Measurements from ENCODE around the gene HPCAL1. TPM values are rescaled to one million over a fixed set of nuclear protein-coding genes. Genes with fewer than 3 reads are reported as not detected.

HPCAL1 gene
- total RNA-seq, 1 donor from 2014 or later, result 69.1 TPM

DNA sequence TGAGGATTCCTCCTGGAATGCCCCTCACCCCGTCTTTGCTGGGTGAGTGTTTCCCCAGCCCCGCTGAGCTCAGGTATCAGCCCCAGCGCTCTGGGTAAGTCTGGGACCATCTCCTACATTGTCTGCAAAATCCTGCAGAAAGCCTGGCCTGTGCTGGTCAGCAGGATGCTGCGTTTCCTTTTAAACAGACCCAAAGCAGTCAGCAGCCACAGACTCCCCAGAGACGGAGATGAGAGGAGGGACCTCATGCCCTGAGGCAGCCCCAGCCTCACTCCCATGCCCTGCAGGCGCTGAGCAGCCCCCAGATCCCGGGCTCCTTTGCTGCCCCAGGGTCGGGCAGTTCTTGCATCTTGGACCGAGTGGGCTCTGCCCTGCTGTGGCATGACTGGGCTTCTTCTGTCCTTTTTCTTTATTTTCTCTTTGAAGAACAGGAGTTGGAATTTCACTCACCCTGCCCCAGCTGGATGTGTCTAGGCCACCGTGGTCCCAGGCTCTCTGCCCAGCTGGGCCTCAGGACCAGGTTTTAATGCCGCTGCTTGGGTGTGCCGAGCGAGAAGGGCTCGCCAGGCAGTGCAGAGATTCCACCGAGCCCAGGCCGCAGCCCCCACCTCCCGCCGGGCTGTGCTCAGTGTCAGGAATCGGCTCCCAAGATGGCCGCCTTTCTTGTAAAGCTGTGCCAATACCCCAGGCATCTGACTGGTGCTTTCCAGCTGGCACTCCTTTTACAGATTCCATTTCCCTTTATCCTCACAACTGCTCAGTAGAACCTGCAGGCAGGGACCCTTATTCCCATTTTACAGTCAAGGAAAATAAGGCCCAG, 101.8 kb downstream of the HPCAL1 start:
- DNase-seq (ENCODE audit: low read depth, low spot score), result no peak

DNA sequence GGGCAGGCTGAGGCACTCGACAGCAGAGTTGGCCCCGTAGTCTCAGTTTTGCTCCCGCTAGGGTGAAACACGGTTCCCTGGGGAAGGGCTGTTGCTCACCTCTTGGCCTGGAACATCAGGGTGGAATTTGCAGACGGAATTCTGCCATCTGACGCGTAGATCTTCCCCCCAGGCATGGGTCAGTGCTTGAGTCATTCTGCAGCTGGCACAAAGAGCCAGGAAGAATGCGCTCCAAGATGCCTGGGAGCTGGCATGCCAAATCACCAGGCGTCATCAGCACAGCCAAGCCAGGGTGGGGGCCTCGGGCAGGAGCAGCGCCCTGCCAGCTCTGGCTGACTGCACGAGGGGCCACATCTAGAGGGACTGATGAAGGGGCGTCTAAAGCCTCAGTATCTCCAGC, 102.7 kb downstream of the HPCAL1 start:
- DNase-seq (ENCODE audit: low read depth, low spot score), result peak; percentile 84

DNA sequence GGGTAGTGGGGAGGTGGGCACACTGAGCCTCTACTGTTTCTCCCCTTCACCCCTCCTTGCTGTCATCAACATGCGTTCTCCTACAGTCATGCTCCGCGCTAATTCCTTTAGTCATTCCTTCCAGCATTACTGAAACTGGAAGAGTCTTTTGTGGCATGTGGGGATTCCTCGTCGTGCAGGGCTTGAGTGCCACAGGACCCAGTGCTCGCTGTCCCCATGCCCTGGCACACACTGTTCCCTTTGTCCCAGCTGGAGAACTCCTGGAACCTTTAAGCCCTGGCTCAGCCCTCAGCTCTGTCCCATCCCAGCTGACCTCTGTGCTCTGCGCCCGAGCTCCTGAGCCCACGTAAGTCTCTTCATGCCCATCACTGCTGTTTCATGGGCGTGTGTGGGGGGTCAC, 103.3 kb downstream of the HPCAL1 start:
- no peak for DNase-seq (ENCODE audit: low read depth, low spot score)

DNA sequence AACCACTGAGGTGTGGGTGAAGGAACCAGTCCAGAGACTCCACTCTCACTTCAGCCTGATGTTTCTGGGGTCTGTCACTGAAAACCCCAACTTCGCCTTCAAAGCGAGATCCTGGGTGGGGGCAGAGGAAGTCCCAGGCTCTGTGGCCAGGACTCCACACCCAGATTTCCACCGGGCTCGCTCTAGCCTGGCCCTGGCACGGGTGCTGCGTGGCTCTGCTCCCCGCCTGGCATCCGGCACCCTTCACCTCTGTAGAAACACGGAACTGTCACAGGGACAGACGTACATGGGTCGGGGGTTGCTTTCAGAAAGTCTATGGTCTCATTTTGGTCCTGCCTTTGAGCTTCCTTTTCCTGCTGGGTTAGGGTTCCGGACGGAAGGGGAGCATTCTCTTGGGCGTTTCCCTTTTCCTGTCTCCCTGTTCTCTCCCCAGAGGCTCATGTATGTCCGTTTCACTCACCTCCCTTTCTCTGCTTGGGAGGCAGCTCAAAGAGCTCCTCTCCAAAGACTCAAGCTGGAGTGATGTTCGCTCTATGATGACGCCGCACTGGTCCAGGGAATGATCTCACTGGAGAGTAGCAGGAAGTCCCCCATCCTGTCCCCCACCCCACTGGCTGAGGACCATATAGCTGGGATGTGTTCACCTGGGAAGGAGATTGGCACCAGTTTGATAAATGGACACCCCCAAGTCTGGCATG, 103.9 kb downstream of the HPCAL1 start:
- no peak for DNase-seq (ENCODE audit: low read depth, low spot score)

DNA sequence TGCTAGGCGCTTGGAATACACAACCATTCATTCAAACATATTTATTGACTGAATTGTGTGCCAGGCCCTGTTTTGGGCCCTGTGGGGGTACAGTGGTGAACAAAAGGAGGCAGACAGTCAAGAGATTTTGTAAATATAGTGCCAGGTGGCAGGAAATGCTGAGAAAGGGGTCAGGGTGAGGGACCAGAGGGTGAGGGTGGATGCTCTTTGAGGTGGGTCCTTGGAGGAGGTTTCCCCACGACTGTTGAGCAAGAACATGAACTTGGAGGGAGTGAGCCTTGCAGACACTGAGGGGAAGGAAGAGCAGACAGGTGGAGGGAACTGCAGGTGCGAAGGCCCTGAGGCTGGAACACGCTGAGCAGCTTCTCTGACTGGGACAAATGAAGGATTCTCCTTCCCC, 104.7 kb downstream of the HPCAL1 start:
- DNase-seq (ENCODE audit: low read depth, low spot score), result no peak

DNA sequence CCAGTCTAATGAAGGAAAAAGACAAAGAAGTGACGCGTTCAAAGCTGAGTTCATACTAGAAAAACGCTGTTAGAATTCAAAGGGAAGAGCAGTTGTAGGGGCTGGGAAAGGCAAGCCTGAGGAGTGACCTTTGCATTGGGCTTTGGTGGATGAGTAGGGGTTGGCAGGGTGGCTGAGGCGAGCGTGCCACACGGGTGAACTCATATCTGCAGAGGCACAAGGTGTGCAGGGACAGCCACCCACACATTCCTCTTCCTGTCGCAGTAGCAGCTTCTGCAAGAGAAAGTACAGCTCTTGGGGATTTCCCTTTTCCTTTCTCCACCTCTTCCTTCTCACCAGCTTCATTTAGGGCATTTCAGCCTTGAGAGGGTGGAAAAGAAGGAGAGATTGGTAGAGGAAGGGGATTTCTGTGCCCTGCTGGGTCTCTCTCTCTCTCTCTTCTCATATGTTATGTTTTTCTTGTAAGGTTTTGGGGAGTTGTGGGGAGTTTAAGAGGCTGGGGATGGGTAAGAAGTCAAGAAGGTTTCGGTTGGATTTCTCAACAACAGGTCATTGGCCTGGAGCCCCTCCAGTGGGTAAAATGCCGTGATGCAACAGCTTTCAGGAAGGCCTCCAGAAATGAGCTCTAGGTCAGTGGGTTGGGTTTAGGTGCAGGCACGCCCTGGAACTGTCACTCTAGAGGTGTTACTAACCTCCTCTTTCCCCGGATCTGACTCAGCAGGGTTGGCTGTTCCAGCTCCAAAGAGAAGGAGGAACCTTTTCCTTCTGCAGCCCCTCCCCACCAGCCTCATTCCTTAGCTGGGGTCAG, 105.3 kb downstream of the HPCAL1 start:
- DNase-seq (ENCODE audit: low read depth, low spot score), result no peak

DNA sequence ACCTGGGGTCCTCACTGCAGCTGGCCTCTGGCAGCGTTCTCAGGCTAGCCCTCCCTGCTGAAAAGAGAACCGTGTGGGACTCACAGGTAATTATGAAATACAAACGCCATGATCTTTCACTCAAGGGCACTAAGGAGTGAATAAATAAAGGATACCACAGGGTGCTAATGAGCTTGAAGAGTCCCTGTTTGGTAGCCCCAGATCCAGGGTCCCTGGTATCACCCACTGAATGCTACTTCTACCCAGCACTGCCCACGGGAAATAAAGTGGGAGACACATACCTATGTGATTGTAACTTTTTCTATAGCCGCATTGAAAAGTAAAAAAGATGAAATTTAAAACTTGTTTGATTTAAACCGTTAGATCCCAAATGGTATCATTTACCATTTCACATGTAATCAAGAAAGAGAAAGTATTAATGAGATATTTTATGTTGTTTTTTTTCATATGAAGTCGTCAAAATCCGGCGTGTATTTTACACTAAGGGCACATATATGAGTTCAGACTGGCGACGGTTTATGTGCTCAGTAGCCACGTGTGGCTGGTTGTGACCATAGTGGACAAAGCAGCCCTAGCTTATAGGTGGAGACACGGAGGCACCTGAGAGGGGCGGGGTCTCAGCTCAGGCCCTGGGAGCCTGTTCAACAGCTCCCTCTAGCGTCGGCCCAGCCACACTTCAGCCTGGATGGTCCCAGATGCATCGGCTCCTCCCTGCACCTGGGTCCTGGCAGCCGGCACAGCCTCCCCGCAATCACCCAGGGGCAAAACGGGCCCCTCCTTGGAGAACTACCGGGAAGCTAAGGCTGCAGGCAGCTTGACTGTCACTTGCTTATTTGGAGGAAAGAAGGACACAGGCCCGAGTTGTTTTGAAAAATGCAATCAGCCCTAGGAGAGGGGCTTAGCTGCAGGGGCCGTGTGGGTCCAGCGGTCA, 106.2 kb downstream of the HPCAL1 start:
- DNase-seq (ENCODE audit: low read depth, low spot score), result no peak

DNA sequence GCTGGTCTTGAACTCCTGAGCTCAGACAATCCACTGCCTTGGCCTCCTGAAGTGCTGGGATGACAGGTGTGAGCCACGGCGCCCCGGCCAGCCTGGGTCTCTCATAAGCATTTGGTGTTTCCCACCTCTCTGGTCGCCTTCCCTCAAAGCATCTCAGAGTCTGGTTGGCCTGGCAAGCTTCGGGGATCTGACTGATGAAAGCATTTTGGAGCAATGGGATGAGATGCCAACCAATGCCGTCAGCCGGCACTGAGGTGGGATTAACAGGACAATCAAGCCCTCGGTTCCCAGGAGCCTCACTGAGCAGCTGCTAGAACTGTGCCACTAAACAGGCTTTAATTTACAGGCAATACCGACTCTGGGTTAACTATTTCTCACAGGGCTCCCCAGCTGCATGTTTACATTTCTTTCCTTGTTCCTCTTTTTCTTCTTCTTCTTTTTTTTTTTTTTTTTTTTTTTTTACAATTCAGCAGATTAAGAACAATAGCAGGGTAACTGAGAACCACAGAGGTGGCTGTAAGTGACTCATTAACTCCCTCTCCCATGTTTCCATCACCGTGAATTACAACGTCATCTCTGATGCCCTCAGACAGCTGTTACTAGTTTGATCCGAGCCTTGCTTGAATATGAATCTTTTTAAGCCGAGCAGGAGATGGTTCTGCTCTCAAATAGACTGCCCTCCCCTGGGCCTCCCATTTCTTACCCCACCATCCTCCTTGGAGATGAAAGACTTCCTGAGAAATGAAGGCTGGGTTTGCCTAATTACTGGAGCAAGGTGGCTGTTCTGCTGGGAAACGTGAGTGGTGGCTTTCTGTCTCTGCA, 107.5 kb downstream of the HPCAL1 start:
- no peak for DNase-seq (ENCODE audit: low read depth, low spot score)

DNA sequence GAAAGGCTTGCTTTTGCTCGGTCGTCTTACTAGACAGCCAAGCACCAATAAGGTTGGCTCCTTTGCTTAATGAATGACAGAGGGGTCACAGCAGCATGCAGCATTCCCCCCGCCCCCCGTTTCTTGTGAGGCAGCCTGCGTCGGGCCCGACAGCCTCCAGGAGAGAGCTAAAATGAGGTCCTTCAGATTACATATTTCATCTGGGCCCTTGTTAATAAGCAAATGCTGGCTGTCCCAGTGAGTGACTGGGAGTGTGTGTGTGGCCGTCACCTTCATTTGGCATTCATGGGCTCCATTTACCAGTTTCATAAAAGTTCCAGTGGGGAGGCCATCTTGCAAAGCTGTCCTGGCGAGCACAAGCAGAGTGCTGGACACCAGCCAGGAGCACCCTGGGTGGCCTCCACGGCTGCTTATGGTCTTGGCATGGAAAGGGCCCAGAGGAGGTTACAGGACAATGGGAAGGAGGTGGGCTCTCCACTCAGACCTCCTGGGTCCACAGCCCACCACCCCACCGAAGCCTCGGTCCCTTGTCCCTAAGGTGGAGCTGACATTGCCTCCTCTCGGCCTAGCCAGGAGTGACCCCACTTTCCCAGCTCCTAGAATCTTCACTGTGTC, 108.2 kb downstream of the HPCAL1 start:
- DNase-seq (ENCODE audit: low read depth, low spot score), result no peak

DNA sequence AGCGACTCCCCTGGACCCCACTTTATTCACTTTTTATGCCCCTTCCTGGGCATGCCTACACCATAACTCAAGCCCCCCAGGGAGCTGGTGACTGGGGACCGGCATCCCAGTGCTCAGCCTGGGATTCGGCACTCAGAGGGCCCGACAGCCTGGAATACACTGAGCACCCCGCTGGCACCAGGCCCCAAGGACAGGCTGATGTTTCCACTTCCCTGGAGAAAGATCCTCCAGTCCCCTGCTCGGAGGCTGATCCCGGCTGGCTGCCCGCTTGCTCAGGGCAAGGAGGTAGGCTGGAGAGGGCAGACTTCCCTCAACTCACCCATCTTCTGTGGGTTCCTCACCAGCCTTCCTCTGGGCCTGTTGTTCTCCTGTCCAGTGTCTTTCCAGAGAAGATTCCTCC, 108.9 kb downstream of the HPCAL1 start:
- DNase-seq (ENCODE audit: low read depth, low spot score), result no peak

DNA sequence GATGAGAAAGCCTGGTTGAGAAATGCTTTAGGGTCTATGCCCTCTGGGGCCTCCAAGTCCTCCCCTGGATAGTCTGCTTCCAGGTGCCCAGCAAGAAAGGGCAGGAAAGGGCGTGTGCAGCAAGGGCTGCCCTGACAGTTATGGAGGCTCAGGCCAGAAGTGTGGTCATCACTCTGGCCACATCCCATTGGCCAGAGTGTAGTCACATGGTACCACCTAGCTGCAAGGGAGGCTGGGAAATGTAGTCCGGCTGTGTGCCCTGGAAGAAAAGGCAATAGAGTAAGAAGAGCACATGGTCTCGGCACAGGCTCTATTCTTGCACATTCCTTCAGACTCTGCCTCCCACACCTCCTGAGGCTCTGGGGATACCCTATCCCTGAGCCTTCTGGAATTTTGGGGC, 109.7 kb downstream of the HPCAL1 start:
- no peak for DNase-seq (ENCODE audit: low read depth, low spot score)

DNA sequence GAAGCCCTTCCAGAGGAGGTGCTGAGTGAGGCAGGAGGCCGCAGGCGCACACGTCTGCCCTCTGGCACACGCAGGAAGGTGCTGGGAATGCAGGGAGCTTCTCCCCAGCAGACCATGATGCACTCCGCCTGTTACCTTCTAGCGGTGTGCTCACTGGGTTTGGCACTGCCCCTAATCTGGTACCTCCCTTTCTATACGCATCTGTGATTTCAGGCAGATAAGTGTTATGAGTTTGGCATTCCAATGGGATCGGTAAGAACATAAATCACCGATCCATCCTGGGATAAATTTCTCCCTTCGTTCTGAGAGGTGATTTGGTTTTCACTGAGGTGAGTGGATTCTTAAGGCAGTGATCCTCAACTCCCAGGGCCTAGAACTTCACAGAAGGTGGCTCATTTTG, 110.8 kb downstream of the HPCAL1 start:
- DNase-seq (ENCODE audit: low read depth, low spot score), result no peak

DNA sequence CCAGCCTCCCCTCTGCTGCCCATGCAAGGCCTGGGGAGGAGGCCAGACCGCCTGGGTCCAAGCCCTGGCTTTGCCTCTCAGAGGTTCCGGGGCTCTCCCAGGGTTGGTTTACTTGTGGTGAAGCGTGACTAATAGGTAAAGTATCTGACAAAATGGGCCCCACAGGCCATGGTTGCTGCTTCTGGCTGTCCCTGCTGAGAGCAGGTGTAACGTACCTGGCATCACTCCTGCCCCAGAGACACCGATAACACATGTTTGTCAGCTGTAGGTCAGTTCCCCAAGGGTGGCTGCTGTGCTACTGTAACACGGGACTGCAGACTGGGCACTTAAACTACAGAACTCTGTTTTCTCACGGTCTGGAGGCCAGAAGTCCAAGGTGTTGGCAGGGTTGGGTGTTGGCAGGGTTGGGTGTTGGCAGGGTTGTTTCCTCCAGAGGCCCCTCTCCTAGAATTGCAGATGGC, 111.3 kb downstream of the HPCAL1 start:
- no peak for DNase-seq (ENCODE audit: low read depth, low spot score)

DNA sequence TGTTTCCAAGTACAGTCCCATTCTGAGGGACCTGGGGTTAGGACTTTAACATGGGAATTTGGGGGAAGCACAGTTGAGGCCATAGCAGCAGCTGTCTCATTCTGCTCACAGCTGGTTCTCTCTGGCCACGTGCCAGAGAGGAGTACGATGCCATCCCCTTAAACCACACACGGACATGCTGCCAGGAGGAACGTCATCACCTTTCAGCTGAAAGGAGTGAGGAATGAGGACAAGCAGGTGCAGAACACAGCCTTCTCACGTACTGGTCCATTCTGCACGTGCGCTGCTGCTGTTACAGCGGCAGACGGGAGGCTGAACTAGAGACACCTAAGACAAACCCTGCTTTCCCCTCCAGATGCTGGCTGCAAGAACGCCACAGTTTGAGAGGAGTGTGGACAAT, 111.9 kb downstream of the HPCAL1 start:
- DNase-seq (ENCODE audit: low read depth, low spot score), result no peak

DNA sequence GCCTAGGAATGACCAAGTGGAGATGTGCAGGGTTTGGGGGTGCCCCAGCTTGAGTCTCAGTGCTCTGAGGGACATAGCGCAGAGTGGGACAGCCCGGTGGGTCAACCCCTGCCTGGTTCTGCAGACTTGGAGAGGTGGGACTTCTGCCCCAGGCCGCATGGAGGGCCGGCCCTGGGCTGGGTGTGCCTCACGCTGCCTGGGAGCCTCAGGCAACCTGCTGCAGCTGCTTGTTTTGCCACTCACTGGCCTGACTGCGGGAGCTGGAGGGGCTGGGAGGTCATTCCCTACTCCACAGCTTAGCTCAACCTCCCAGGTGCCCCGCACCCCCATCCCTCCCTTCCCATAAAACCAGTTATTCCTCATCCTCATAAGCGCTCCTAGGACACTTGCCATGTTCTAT, 112.3 kb downstream of the HPCAL1 start:
- DNase-seq (ENCODE audit: low read depth, low spot score), result no peak

DNA sequence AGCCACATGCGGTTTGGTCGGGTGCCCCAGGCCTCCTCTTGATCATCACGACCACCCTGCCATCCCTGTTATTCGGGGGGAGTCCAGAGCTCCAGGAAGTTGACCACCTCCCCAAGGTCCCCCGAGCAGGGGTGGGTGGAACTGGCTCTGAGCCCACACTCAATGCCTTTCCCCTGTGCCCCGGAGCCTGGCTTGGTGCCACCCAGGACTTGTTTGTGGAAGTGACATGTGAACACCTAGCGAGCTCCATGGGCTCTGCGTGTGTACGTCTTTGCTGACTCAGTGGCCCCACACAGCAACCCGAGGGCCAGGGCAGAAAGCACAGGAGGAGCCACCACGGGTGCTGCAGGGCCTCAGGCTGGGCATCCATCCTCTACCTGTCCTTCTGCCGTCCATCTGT, 112.9 kb downstream of the HPCAL1 start:
- DNase-seq (ENCODE audit: low read depth, low spot score), result no peak

DNA sequence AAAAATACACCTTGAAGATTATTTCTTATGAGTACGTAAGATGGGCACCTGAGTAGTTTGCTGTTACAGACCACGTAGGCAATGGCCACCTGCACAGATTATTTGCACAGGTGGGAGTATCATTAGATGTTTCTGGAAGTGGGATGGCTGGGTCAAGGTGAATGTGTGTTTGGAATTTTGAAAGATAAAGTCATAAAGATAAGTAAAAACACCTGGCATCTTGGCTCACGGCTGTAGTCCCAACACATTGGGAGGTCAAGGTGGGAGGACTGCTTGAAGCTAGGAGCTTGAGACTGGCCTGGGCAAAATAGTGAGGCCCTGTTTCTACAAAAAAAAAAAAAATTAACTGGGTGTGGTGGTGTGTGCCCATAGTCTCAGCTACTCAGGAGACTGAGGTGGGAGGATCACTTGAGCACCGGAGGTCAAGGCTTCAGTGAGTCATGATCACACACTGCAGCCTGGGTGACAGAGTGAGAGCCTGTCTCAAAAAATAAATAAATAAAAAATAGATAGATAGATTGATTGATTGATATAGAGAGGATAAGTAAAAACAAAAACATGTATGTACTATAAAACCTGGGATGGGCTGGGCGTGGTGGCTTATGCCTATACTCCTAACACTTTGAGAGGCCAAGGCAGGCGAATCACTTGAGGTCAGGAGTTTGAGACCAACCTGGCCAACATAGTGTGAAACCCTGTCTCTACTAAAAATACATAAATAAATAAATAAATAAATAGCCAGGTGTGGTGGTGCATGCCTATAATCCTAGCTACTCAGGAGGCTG, 115.0 kb downstream of the HPCAL1 start:
- DNase-seq (ENCODE audit: low read depth, low spot score), result no peak

DNA sequence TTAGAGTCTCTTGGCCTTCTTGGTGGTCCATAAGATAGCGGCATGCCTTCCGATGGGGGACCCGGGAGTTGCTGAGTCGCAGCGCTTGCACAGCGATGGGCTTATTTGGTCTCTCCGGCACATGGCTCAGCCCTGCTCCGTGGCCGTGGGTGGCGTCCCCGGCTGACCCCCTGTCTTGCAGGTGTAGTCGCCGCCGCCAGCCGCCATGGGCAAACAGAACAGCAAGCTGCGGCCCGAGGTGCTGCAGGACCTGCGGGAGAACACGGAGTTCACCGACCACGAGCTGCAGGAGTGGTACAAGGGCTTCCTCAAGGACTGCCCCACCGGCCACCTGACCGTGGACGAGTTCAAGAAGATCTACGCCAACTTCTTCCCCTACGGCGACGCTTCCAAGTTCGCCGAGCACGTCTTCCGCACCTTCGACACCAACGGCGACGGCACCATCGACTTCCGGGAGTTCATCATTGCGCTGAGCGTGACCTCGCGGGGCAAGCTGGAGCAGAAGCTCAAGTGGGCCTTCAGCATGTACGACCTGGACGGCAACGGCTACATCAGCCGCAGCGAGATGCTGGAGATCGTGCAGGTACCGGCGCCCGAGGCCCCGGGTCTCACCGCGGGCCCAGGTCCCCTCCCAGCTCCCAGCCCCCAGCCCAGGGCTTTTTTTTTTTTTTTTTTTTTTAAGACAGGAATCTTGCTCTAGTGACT, 117.0 kb downstream of the HPCAL1 start:
- no peak for DNase-seq (ENCODE audit: low read depth, low spot score)

Measured in pulmonary artery endothelial cell (primary cell).